ENCODE data around the gene SACS.

DNA sequence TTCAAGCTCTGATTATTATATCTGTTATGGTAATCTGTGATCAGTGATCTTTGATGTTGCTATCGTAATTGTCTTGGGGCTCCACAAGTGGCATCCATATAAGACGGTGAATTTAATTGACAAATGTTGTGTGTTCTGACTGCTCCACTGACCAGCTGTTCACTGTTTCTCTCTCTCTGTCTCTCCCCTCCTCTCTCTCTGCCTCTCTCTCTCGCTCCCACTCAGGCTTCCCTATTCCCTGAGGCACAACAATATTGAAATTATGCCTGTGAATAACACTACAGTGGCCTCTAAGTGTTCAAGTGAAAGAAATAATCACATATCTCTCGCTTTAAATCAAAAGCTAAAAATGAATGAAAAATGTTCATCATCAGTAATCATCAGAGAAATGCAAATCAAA lies 4.4 kb upstream of the SACS start:
- TF ChIP-seq CTCF (IDR thresholded peaks at IDR 0.05) (no peak), ZFX (IDR thresholded peaks at IDR 0.05; ENCODE audit: borderline replicate concordance) (no peak)

All from 22Rv1 (cell line).